ENCODE measurements around the gene PRDM16.
"Not testable (repeated sequence)": the region's sequence is repeated elsewhere in the genome, so short reads cannot be mapped to it uniquely, and the experiment has no call there.

The PRDM16 gene

GRCh38 chr1:3279182-3279470 lies 210.1 kb downstream of the PRDM16 start:
- no peak for DNase-seq (ENCODE audit: low read depth in 2 of 2)

GRCh38 chr1:3281735-3282134 lies 212.7 kb downstream of the PRDM16 start:
- DNase-seq (ENCODE audit: low read depth in 2 of 2), result no peak

GRCh38 chr1:3282186-3282585 lies 213.2 kb downstream of the PRDM16 start:
- DNase-seq (ENCODE audit: low read depth in 2 of 2), result no peak

GRCh38 chr1:3282656-3283430 lies 213.8 kb downstream of the PRDM16 start:
- no peak for DNase-seq (ENCODE audit: low read depth in 2 of 2)

- peak in 1 of 2 donors; percentile 7 for DNase-seq (ENCODE audit: low read depth in 2 of 2)
Observed at GRCh38 chr1:3283849-3284248, 214.8 kb downstream of the PRDM16 start.

- DNase-seq (ENCODE audit: low read depth in 2 of 2), result no peak
Observed at GRCh38 chr1:3284691-3285090, 215.7 kb downstream of the PRDM16 start.

DNA sequence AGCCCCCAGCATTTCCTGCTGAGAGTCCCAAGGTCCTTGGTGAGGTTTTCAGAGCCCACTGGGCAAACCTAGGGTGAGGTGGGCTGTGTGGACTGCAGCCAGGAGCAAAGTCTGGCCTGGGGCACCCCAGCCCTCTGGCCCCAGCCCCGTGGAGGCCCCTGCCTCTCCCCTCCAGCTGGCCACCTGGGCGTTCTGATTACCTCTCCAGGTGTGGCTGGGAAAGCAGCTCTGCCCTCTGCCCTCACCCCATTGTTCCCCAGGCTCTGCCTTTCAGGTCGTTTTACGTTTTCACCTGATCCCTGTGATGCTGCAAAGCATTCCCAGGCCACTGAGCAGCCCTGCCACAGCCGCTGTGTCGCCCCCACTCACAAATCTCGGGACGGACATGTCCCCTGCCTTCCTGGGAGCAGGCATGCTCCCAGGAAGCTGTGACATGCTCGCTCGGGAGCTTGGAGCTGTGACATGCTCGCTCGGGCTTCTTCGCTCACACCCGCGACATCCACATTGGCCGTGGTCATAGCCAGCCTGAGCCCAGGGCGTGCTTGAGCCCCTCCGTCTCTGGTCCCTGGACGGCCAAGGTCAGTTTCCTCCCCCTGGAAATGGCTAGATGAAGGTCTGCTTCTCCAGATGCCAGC lies 216.2 kb downstream of the PRDM16 start:
- DNase-seq (ENCODE audit: low read depth in 2 of 2), result no peak

DNA sequence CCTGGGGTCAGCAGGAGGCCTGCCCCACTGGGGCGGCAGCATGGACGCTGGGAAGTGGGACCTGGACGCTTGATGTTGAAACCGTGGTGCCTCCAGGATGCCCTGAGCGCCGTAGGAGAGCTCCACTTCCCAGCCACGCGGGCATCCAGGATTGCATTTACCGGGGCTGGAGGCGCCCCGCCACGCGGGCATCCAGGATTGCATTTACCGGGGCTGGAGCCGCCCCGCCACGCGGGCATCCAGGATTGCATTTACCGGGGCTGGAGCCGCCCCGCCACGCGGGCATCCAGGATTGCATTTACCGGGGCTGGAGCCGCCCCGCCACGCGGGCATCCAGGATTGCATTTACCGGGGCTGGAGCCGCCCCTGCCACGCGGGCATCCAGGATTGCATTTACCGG lies 218.1 kb downstream of the PRDM16 start:
- not testable (repeated sequence) for DNase-seq (ENCODE audit: low read depth in 2 of 2)

DNA sequence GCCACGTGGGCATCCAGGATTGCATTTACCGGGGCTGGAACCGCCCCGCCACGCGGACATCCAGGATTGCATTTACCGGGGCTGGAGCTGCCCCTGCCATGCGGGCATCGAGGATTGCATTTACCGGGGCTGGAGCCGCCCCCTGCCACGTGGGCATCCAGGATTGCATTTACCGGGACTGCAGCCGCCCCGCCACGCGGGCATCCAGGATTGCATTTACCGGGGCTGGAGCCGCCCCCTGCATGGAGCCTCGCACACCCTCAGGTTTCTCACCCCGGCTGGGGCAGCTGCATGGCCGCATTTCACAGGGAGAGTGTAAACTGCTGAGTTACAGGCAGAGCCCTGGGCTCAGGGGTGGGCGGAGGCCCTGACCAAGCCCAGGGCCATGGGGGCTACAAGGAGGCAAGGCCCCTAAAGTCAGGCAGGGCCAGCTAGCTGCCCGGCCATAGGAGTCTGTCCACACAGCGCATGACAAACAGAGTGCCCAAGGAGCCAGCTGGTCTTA lies 218.7 kb downstream of the PRDM16 start:
- DNase-seq (ENCODE audit: low read depth in 2 of 2), result no peak

- no peak for DNase-seq (ENCODE audit: low read depth in 2 of 2)
Observed at GRCh38 chr1:3289502-3289901, 220.5 kb downstream of the PRDM16 start.

DNA sequence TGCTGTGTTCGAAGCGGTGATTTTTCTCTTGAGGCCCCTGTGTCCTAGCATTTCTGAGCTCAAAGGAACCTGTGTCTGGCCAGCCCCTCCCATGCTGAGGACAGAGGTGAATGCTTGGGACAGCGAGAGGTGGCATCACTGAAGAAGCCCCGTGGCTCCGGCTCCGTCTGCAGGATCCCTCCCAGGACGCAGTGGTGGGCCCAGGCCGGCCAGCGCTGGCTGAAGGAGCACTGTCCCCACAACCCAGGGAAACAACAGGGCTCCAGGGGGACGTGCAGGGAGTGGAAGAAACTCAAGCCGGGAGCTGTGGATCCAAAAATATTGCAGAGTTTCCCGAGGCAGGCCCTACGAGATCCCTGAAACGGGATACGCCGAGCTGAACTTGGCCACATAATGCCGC lies 221.4 kb downstream of the PRDM16 start:
- DNase-seq (ENCODE audit: low read depth in 2 of 2), result no peak

DNA sequence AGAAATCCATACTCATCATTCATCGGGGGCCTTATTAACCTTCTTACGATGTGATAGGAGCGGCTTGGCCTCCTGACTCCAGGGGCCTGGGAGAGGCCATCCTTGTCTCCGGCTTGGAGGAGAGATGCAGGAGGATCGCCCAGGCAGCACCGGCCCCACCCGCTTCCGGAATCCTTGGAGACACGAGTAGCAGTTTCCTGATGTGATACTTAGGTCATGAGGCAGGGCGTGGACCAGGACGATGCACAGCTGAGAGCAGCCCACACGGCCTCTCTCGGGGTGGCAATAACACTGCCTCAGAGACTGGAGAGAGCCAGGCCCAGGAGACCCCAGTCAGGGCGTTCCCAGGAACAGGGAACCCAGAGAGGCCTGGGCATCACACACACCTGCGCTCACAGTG lies 221.9 kb downstream of the PRDM16 start:
- DNase-seq (ENCODE audit: low read depth in 2 of 2), result no peak

- DNase-seq (ENCODE audit: low read depth in 2 of 2), result no peak
Observed at GRCh38 chr1:3292051-3292722, 223.2 kb downstream of the PRDM16 start.

DNA sequence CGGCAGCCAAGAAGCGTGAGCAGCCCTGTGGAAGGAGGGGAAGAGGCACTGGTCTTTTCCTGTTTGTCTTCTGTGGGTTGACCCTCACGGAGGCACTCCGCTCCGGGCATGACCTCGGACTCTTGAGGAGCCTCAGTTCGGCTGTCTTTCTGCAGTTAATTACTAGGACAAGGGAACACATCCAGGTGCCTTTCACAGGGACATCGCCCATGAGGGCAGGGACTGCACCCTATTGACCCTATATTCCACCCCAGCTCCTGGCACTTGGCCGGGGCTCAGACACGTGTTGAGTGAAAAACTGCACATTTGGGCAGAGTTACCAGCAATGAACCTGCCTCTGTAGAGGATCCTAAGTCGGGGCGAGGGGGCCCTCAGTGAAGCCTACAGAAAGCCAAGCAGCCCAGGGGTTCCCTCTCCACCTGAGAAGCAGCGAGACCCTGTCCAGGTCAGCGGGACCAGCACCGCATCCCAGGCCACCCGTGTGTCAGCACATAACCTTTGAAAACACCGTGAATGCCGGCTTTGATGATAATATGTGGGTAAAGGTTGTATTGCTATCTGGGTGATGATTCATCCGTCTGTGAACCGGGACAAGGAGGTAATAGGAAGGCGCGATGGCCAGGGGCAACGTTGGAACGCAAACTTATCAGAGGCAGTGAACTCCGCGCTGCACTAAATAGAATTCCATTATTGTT lies 224.0 kb downstream of the PRDM16 start:
- DNase-seq (ENCODE audit: low read depth in 2 of 2), result no peak

DNA sequence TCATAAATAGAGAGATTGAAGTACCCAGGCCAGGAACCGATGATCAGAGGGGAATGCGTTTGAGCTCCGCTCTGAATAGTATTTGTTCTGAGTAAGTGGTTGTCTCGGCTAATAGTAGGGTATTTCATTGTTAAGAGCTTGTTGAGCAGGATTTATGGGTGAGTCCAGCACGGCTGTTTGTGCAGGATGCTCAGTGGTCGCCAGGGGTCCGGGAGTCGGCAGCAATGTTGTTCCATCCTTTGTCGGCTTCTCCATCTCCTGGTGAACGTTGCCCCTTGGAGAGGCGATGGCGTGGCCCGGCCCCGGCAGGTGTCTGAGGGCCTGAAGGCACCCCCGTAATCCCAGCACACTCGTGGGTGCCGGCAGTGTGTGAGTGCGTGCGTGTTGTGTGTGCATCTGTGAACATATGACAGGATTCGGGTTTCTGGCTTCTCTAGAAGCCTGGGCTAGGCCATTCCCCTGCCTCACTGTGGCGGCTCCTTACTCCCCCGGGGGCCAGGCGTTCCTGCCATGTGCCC lies 224.6 kb downstream of the PRDM16 start:
- DNase-seq (ENCODE audit: low read depth in 2 of 2), result no peak

DNA sequence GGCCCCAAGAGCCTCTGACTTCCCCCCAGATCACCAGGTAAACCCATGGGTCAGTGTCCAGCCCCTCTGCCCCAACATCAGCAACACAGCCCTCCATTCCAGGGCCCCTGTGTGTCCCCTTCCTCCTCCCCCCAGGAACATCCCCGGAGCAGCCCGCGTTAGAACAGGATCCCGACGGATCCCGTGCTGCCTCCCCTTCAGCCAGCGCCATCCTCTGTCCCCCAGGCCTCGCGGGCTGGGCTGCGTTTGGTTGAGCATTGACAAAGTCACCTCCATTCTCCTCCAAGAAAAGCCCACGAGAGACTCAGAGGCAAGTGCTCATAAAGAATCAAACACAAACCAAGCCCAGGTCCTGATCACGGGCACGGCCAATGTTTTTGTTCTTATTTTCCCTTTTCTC lies 225.4 kb downstream of the PRDM16 start:
- no peak for DNase-seq (ENCODE audit: low read depth in 2 of 2)

- DNase-seq (ENCODE audit: low read depth in 2 of 2), result no peak
Observed at GRCh38 chr1:3295846-3296245, 226.8 kb downstream of the PRDM16 start.

- no peak for DNase-seq (ENCODE audit: low read depth in 2 of 2)
Observed at GRCh38 chr1:3296326-3296725, 227.3 kb downstream of the PRDM16 start.

- no peak for DNase-seq (ENCODE audit: low read depth in 2 of 2)
Observed at GRCh38 chr1:3296826-3297225, 227.8 kb downstream of the PRDM16 start.

- DNase-seq (ENCODE audit: low read depth in 2 of 2), result no peak
Observed at GRCh38 chr1:3297756-3298155, 228.8 kb downstream of the PRDM16 start.

DNA sequence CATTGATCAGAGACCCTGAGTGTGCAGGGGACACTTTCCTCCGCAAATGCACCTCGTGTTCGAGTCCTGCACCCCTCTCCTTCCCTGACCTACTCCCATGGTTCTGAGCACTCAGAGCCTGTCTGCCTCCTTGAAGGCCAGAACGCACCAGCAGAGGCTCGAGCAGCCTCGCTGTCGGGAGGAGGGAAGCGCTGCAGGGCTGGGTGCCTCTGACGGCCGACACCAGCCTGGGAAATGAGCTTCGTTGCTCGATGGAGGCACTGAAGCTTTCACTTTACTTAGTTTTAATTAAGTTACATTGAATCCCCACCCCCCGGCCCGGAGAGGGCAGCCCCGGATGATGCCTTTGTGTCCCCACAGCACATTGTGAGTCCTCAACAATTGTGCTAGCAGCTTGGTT lies 229.2 kb downstream of the PRDM16 start:
- DNase-seq (ENCODE audit: low read depth in 2 of 2), result no peak

- DNase-seq (ENCODE audit: low read depth in 2 of 2), result no peak
Observed at GRCh38 chr1:3304246-3304645, 235.2 kb downstream of the PRDM16 start.

All from stimulated activated CD4-positive, alpha-beta T cell treated with anti-CD3 and anti-CD28 coated beads, Interleukin-1b, Interleukin-23, amount 100 ng/mL, for 4 hours (primary cell).